Measurements from ENCODE around the gene AEN. TPM values are rescaled to one million over a fixed set of nuclear protein-coding genes. Genes with fewer than 3 reads are reported as not detected.
"Not testable (repeated sequence)": the region's sequence is repeated elsewhere in the genome, so short reads cannot be mapped to it uniquely, and the experiment has no call there.

AEN gene
- total RNA-seq, 1 donor from 2014 or later, result 37.5 TPM

DNA sequence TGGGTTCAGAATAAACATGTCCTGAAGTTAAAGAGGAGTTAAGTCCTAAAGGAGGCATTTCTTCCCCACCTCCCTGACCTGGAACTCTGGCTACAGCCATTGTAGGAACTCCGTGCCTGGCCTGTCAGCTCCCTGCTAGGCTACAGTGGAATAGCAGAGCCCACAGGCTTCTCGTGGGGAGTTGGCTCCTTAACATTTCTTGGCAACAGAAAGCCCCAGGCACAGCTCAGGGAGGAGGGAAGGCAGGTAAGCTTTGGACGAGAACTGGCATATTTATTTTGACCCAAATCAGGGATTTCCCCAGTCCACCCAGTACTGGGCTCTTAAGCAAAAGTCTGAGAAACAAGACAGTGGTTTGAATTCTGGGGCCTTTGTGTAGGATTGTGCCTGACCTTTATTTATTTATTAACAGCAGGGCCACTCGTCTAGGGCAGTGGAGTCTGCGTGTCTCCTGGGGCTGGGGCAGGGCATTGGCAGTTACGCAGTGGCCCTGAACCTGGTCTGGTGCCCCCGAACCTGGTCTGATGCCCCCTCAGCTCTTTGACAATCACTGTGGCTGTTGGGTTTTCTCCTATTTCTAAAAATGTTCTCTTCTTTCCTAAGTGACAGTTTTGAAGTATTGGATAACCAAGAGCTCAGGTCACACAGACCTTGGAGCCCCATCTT lies 9.8 kb downstream of the AEN start:
- no peak for DNase-seq (ENCODE audit: low read depth in 2 of 2)

DNA sequence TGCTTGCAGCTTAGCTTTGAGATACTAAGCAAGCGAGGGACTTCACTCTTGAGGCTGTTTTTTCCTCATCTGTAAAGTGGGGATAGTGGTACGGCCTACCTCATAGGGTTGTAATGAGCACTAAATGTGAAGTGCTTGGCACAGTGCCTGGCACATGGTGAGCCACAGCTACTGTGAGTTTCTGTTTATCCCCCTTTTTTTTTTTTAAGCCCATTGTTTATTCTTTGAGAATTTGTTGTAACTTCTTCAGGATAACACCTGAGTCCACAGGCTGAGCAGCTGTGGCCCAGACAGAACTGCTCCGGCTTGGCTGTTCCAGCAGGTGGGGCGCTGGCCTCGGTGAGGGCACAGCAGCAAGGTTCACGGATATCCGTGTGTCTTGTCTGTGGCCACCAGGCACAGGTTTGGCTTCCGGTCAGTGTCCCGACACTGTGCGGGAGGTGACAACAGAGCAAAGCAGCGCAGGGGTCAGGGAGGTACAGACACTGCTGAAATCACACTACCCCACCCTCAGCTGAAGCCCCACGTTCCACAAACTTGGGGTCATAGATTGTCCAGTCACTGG lies 10.4 kb downstream of the AEN start:
- peak in 1 of 2 donors; percentile 84 for DNase-seq (ENCODE audit: low read depth in 2 of 2)

DNA sequence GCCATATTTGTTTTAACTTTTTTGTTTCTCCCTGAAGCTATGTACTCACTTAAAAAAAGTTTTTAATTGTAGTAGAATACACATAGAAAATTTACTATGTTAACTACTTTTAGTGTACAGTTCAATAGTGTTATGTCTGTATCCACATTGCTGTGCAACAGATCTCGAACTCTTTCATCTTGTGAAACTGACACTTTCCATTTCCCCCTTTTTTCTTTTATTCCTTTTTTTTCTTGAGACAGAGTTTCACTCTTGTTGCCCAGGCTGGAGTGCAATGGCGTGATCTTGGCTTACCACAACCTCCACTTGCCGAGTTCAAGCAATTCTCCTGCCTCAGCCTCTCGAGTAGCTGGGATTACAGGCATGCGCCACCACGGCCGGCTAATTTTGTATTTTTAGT lies 11.7 kb downstream of the AEN start:
- DNase-seq (ENCODE audit: low read depth in 2 of 2), result not testable (repeated sequence)

DNA sequence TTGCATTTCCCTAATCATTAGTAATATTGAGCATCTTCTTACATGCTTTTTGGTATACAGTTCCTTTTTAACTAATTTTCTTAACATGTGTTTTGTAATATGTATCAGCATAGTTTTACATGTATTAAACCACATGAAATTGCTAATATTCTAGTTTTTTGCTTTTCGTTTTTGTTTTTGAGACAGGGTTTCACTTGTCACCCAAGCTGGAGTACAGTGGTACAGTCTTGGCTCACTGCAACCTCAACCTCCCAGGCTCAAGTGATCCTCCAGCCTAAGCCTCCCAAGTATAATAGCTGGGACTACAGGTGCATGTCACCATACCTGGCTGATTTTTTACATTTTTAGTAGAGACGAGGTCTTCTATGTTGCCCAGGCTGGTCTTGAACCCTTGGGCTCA lies 13.3 kb downstream of the AEN start:
- DNase-seq (ENCODE audit: low read depth in 2 of 2), result no peak

DNA sequence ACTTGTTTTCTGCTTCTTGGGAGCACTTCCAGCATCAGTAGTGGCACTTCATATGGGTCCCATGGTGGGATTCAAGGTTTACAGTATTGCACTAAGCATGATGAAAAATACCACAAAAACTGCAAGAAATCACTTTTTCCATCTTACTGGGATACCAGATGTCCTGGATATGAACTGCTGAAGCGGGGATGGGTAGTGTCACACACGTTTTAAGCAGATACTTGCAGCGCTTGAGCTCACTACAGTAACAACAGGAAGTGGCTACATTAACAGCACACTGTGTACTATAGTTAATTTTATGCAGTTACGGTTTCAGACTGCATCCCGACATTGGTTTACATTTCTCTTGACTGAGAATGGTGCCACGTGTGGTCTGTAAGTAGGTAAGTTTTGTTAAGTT lies 14.2 kb downstream of the AEN start:
- DNase-seq (ENCODE audit: low read depth in 2 of 2), result peak in 1 of 2 donors; percentile 44

DNA sequence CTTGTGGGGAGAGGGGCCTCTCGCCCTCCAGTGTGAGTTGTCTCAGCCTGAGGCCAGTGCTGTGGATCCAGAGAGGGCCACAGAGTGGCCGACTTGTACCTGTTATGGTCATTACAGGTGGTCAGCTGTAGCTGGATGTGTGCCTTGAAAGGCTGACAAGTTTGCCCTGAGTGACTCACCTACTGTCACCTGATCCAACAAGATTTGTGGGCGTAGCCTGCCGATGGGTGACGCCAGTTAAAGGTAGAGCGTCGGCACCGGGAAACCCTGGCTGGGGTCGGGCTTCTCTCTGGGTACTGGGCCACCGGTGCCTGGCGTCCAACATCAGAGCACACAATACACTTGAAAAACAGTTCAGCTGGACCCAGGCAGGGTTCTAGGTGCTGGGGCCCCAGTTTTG lies 14.9 kb downstream of the AEN start:
- no peak for DNase-seq (ENCODE audit: low read depth in 2 of 2)

DNA sequence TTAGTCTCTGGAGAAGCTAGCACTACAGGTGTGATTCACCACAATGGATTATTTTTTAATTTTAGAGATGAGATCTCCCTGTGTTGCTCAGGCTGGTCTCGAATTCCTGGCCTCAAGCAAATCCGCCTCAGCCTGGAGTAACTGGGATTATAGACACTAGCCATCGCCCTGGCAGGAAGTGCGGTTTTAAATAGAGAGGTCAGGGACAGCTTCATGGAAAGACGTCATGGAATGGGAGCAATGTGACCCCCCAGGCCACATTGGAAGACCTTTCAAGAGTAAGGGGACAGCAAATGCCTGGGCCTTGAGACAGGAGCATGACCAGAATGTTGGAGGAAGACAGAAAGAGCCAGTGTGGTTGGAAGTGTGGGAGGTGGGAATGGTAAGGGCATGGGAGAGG lies 15.5 kb downstream of the AEN start:
- no peak for DNase-seq (ENCODE audit: low read depth in 2 of 2)

DNA sequence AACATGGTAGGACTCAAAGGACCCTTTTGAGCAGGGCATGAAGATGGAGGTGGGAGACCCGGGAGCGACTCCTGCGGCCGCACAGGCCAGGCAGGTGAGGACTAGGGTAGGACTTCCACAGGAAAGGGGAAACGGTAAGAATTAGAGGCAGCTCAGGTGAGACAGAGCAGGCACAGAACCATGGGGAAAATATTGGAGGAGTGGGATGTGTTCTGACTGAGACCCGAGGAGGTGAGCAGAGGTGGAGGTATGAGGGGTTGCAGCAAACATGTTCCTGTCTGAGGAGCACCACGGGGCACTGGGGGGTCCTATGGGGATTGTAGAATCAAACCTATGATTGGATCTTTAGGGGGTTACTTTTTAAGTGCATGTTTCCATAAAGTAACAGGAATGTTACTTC lies 16.3 kb downstream of the AEN start:
- no peak for DNase-seq (ENCODE audit: low read depth in 2 of 2)

DNA sequence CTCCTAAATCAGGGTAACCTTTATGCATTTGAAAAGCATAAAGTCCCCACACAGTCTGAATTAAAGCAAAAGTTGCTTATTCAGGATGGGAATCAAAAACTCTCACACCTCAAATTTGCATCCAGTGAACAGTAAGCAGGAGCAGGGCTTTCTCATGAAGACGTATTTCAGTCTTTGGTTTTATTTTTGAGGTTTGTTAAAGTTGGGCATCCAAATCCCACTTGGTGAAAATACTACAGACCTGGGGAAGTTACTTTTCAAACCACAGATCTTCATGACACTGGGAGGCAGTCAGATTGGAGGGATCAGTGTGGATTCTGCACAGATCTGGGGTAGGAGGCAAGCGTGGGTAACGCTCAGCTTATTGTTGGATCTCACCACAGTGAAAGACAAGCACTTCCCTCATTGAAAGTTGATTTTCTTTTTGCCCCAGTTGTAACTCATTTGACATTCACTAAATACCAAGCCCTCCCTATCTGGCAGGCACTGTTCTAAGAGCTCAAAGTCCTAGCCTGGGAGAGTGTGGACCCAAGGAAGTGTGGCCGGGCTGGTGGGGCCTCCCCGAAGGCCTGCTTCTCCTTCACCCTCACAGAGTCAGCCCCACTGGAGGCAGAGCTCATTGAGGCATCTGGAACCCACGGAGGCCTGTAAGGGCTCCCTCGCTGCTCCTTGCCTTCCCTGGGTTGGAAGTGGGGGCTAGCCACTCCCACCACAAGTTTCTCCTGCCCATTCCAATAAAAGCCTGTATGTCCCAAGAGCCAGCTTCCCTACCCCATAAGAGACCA lies 16.9 kb downstream of the AEN start:
- DNase-seq (ENCODE audit: low read depth in 2 of 2), result no peak

DNA sequence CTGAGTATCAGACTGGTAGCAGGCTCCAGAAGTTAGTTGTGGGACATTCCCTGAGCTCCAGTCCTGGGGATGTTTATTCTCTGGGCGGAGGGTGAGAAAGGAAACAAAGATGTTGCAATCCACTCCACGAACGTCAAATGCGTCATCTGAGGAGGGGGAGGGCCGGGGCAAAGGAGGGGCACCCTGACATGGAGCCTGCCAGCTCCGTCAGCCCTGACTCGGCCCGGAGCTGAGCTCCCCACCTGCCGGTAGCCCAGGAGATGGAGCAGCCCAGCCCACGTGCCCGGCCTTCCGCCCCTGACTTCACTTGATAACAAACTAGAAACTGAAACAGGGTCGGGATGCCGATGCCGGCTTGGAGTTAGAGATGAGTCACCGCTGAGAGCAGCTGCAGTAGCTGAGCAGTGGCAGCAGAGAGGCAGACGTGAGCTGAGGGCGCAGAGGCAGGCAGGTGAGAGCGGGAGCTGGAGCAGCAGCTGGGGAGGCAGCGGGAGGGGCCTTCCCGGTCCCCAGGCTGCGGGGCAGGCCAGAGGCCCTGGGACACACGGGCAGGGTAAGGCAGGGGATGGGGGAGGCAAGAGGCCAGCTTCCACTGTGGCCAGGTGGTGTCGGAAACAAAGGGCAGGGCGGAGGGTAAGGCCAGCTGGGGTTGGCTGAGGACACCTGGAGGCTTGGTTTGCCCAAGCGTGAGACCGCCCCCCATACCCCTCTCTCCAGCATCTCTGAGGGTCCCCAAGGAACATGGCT lies 17.7 kb downstream of the AEN start, which contains the start of gene ISG20:
Gene ISG20 (plus strand): TSS at position 391 of the 747 bp plus-strand sequence. CDS start 351 bp downstream, at position 742.
- DNase-seq (ENCODE audit: low read depth in 2 of 2), result peak; percentile 96 to 100

DNA sequence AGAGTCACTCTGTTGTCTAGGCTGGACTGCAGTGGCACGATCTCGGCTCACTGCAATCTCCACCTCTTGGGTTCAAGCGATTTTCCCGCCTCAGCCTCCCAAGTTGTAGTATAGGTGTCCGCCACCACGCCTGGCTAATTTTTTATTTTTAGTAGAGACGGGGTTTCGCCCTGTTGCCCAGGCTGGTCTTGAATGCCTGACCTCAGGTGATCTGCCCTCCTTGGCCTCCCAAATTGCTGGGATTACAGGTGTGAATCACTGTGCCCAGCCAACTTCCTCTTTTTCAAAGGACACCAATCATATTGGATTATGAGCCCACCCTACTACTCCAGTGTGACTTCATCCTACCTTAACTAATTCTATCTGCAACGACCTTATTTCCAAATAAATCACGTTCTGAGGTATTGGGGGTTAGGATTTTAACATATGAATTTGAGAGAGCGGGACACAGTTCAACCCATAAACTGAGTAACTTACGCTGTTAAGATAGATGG lies 20.9 kb downstream of the AEN start:
- DNase-seq (ENCODE audit: low read depth in 2 of 2), result no peak

DNA sequence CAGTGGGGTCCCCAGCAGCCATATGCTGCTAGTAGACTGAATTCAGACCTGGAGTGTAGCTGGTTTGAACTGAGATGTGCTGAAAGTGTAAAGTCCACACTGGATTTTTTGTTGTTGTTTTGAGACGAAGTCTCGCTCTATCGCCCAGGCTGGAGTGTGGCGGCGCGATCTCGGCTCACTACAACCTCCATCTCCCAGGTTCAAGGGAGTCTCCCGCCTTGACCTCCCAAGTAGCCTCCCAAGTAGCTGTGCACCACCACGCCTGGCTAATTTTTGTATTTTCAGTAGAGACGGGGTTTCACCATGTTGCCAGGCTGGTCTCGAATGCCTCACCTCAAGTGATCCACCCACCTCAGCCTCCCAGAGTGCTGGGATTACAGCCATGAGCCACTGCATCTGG lies 21.4 kb downstream of the AEN start:
- DNase-seq (ENCODE audit: low read depth in 2 of 2), result not testable (repeated sequence)

DNA sequence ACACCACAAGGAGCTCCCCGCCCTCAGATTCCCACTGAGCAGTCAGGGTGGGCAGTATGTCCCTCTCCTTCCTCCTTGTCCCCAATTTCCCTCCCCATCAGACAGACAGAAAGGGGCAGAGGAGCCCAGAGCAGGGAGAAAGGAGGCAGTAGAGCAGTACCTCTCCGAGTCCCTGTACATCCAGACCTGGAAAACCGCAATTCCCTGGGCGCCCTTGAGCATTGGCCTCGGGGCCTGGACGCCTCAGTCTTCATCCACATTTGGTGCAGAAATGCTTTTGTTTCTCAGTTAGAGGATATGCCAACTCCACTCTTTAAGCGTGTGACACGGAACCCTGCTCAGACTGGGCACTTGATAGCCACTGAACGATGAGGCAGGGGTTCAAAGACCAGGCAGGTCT lies 23.6 kb downstream of the AEN start:
- DNase-seq (ENCODE audit: low read depth in 2 of 2), result no peak

DNA sequence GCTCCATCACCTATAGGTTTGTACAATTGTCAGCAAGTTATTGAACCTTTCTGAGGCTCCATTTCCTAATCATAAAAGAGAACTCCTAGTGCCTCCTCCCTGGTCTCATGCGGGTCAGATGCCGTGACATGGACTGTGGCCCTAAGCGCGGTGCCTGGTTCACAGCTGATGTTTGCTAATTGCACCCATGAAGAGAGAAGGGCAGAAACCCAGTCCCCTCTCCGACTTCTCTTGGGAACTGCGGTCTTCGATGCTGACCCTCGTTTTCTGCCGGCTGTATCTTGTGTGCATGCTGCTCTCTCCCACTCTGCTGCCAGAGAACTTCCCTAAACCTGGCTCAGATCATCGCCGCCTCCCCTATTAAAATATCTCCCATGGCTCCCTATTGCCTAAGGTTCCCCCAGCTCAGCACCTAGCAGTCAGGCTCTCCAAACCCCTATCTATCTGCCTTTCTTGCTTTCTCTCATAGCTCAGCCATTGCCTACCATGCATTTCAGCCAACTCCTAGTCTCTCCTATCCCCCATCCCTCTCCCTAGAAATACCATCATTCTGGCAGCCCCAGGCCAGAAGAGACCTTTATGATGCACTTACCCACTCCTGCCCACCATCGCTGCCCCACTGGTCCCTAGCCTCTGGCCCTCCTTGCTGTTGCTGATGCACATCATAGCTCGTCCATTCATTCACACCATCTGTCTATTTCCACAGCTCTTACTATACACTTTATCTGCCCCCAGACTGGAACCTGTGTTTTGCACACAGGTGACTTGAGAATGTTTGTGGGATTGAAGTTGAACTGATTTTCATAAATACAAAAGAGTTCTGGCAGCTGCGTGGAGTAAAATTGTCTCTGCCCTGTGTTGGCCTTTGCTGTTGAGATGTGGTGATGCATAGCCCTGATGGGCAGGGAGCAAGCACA lies 24.3 kb downstream of the AEN start:
- no peak for DNase-seq (ENCODE audit: low read depth in 2 of 2)

DNA sequence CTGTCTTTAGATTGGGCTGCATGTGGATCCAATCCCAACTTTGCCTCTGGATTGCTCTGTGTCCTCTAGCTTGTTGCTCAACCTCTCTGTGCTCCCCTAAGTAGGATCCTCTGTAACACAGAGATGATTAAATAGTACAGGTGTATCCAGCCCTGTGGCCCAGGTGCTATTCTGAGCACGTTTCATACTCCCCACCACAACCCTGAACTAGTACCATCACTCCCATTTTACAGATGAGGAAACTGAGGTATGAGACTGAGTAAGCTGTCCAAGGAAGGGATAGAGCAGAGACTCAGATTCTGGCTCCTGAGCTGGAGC lies 24.9 kb downstream of the AEN start:
- DNase-seq (ENCODE audit: low read depth in 2 of 2), result no peak

DNA sequence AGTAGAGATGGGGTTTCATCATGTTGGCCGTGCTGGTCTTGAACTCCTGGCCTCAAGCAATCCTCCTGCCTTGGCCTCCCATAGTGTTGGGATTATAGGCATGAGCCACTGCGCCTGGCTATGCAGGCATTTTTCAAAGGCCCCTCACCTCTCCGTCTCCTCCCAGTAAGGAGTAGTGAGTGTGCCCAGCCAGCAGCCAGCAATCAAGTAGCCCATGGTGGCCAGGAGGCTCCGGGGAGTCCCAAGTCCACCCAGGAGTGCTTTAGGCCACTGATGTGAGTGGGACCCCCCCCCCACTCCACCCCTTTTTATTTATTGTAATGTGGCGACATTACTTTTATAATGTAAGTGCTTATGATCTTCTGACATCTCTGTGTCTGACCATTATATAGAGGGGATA lies 25.8 kb downstream of the AEN start:
- DNase-seq (ENCODE audit: low read depth in 2 of 2), result no peak

DNA sequence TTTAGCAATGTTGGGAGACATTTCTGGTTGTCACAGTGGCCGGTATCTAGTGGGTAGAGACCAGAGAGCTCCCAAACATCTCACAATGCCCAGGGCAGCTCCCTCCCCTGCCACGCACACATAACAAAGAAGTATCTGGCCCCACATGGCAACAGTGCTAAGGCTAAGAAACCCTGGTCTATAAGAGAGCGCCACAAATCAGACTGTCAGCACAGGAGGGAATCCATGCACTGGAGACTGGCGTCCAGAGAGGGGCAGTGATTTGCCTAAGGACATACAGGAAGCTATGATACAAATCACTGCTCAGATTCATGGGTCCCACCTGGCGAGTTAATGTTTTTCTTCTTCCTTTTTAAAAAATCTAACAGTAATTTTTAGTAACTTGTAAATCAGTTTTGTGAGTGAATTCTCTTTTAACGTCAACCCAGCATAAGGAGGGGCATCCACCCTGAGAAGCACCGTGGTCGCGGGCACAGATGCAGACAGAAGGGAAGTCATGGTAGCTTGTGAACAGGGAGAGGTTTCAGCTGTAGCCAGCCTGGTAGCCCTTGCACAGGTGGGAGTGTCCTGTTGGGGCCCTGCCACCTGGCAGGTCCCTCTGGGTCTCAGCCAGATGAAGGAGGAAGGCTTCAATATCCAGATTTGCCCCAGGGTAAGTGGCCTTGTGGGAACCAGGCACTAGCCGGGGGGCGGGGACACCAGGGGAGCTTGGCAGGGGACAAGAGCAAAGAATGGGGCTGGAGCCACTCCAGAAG lies 26.4 kb downstream of the AEN start:
- no peak for DNase-seq (ENCODE audit: low read depth in 2 of 2)

DNA sequence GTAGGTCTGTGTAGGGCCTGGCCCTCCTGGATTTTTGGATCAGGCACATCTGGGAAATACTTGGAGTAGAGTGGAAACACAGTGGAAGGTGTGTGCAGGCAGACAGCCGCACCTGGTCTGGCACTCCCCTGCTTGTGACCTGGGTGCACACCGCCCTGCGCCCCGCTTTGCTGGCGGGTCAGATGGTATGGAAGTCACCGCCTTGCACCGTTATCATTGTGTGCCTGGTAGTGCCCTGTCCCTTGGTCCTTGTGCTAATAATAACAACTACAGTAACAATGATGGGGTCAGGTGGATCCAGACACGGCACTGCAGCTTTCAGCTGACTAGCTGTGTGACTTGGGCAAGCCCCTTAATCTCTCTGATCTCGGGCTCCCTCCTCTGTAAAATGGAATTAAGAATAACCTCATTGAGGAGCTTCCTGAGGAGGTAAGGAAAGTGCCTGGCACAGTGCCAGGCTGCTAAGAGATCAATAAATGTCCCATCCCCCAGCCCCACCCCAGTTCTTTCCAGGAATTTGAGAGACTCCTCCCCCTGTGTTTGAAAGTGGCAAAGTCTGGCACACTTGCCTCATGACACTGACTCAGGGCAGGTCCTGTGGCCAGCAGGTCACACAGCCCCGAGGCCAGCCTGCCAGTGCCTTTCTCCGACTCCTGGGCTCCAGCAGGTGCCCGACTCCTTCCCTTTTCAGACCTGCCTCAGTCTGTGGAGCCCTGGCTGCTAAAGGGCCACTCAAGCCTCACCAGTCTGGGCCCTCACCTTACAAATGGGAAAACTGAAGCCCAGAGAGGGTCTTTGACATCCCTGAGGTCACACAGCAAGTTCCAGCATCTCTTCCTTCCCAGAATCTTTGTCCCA lies 27.4 kb downstream of the AEN start:
- DNase-seq (ENCODE audit: low read depth in 2 of 2), result peak in 1 of 2 donors; percentile 76

DNA sequence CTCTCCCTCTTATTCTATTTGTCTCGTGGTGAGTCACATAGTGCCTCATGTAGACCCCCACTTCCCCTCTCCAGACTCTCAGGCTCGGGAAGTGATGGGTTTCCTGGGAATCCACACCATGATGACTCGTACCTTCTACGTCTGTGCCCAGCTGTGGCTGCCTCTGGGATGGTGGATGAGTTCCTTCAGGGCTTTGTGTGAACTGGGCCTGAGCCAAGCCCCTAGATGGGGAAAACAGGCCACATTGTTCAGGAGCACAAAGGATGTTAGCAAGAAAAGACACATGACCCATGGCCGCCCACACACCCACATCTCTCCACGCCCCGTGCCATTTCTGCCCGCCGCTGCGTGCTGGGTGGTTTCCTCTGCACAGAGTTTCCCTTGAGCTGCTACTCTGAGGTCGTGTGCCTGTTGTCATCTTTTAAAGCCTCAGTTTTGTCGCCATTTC lies 28.2 kb downstream of the AEN start:
- peak; percentile 62 to 99 for DNase-seq (ENCODE audit: low read depth in 2 of 2)

All from lung microvascular endothelial cell (primary cell).